Psoas muscle (tissue), 8 donors: ENCODE measurements around the gene SLC26A2. TPM values are rescaled to one million over a fixed set of nuclear protein-coding genes. Genes with fewer than 3 reads are reported as not detected.

ENCODE experiments used
- ATAC-seq, 4 donors: fragments of 200-7000 bp; cut with Tn5 transposase; one replicate each; pipeline ENCODE4 v1.9.1; 2020; ENCODE audit warnings: moderate library complexity in 3 of 4, mild to moderate bottlenecking in 2 of 4
- DNase-seq, 2 donors: peaks; one replicate each; pipeline ENCODE4 v3.0.0-alpha.2; 2020
- H3K27ac ChIP-seq: fragments of 200-600 bp; one replicate; pipeline ENCODE4 v1.8.0; 2022
- H3K27me3 ChIP-seq, 3 donors: fragments of 200-600 bp in 1 of 3; one replicate each; pipeline versions ENCODE4 v1.6.1 to v1.8.0; 2013 to 2022; ENCODE audit warnings: low read length in 2 of 3, mild to moderate bottlenecking in 2 of 3, moderate library complexity in 1 of 3; ENCODE audit not compliant: insufficient read depth in 3 of 3
- H3K36me3 ChIP-seq, 2 donors: fragments of 200-600 bp in 1 of 2; one replicate each; pipeline versions ENCODE4 v1.6.1 to v1.8.0; 2013 to 2022; ENCODE audit warnings: low read depth in 1 of 2, mild to moderate bottlenecking in 1 of 2, moderate library complexity in 1 of 2; ENCODE audit not compliant: insufficient read depth in 1 of 2
- H3K4me1 ChIP-seq: fragments of 200-600 bp; one replicate; pipeline ENCODE4 v1.8.0; 2022
- H3K4me3 ChIP-seq: fragments of 200-600 bp; one replicate; pipeline ENCODE4 v1.8.0; 2022; ENCODE audit warnings: mild to moderate bottlenecking
- H3K9me3 ChIP-seq: fragments of 200-600 bp; one replicate; pipeline ENCODE4 v1.8.0; 2022
- CTCF ChIP-seq: fragments of 200-600 bp; IDR thresholded peaks from one replicate; pipeline ENCODE4 v1.8.0; 2022; ENCODE audit warnings: antibody characterized with exemption
- WGBS, 3 donors: extraction: QIAGEN DNeasy Blood & Tissue Kit; methylation state at CpG; one replicate each; pipeline versions ENCODE4 v1.1.6 to v1.1.7; 2013; 5-methylcytosine and 5-hydroxymethylcytosine counted together
- intact Hi-C, 2 donors: fragments of 100-400 bp; cut with DNase I; formaldehyde crosslinking; loops; one replicate each; pipeline versions ENCODE4 v1.11.0 to v1.14.2; 2022
- polyA plus RNA-seq, 3 donors: library from polyadenylated mRNA; stranded (reverse); fragments of 200-250 nt; gene quantifications; one replicate each; pipeline ENCODE4 v1.2.3, GENCODE V29; 2013
- total RNA-seq, 4 donors: library from RNA; stranded (reverse); fragmentation: NEBNext Ultra II Directional in 2 of 4; extraction: Animal tissue kit (Norgen Biotek cat#: 25700) in 2 of 4; gene quantifications; one replicate each; pipeline versions ENCODE4 v1.2.1 to v1.2.4, GENCODE V29; 2021 to 2023
- donor health status: healthy with polysubstance abuse.
- donor health status: DM: no; HTN: no; CAD: no; lungs with moderate emphysema.
- donor health status: Bipolar disorder and iron deficiency.
- donor health status: healthy.
- donor health status: DM: yes; HTN: yes; CAD: no.
- donor health status: DM: no; HTN: no; CAD: no.
- donor health status: DM: no; HTN: no; CAD: no.
- donor health status: DM: yes; HTN: yes; CAD: no.

SLC26A2 gene
- total and polyA plus RNA-seq, 7 donors: 4.0 to 20.1 (median 7.3) TPM

- no peaks in the 10 kb centered on the region for H3K9me3 ChIP-seq
- H3K4me3 ChIP-seq: peak overlapping the region; percentile 72
- peak overlapping the region; percentile 92 for H3K27ac ChIP-seq
- 12 to 16% (median 13%) methylated on average over 20 to 23 of the region's 23 CpGs for WGBS, 3 donors
- H3K4me1 ChIP-seq: no peaks in the 10 kb centered on the region
- ATAC-seq (no peak), DNase-seq (no peak)
- TF ChIP-seq CTCF: no peak
- H3K36me3 ChIP-seq: no peaks in the 10 kb centered on the region
- H3K27me3 ChIP-seq: no peaks in the 10 kb centered on the region
- intact Hi-C loops: loop anchor here (5.0 kb wide), 2 partner anchors 109 to 129 kb away; no protein-coding TSS in a partner anchor
Observed at GRCh38 chr5:149961186-149961685, 678 bp downstream of the SLC26A2 start.

GRCh38 chr5:149961957-149962409 lies 1.4 kb downstream of the SLC26A2 start:
- Histone ChIP-seq H3K4me3 (no peak overlapping the region), H3K27me3 (no peaks in the 10 kb centered on the region), H3K9me3 (no peaks in the 10 kb centered on the region), H3K36me3 (no peaks in the 10 kb centered on the region), H3K27ac (no peak overlapping the region), H3K4me1 (no peaks in the 10 kb centered on the region)
- intact Hi-C loops: loop anchor here (5.0 kb wide), 2 partner anchors 110 to 130 kb away; no protein-coding TSS in a partner anchor
- 62 to 76% (median 66%) methylated on average over 6 of the region's 6 CpGs for WGBS, 3 donors
- no peak for DNase-seq
- TF ChIP-seq CTCF: peak; percentile 32
- no peak for ATAC-seq

GRCh38 chr5:149962601-149963300 lies 2.2 kb downstream of the SLC26A2 start:
- no peak for TF ChIP-seq CTCF
- Histone ChIP-seq H3K4me3 (no peak overlapping the region), H3K27me3 (no peaks in the 10 kb centered on the region), H3K9me3 (no peaks in the 10 kb centered on the region), H3K27ac (no peak overlapping the region), H3K4me1 (no peaks in the 10 kb centered on the region), H3K36me3 (no peaks in the 10 kb centered on the region)
- intact Hi-C loops: loop anchor here (5.0 kb wide), 2 partner anchors 110 to 130 kb away; no protein-coding TSS in a partner anchor
- no peak for ATAC-seq
- DNase-seq: no peak
- 96 to 98% (median 98%) methylated on average over 5 of the region's 5 CpGs for WGBS, 3 donors

GRCh38 chr5:149963729-149964128 lies 3.2 kb downstream of the SLC26A2 start:
- no peak overlapping the region for H3K4me3 ChIP-seq
- H3K9me3 ChIP-seq: no peaks in the 10 kb centered on the region
- no peak overlapping the region for H3K27ac ChIP-seq
- DNase-seq (no peak), ATAC-seq (no peak)
- intact Hi-C loops: loop anchor here (5.0 kb wide), 2 partner anchors 111 to 131 kb away; no protein-coding TSS in a partner anchor
- no peak for TF ChIP-seq CTCF
- H3K4me1 ChIP-seq: no peaks in the 10 kb centered on the region
- no peaks in the 10 kb centered on the region for H3K27me3 ChIP-seq
- H3K36me3 ChIP-seq: no peaks in the 10 kb centered on the region
- WGBS, 3 donors: 98 to 100% (median 99%) methylated on average over 3 of the region's 3 CpGs
